Stimulated activated naive CD8-positive, alpha-beta T cell treated with anti-CD3 and anti-CD28 coated beads, Interleukin-15, amount 100 ng/mL, for 72 hours (primary cell): ENCODE results near the gene SLC7A8.

Source experiments
- ATAC-seq: fragments of 150-1000 bp; cut with Tn5 transposase; 2 replicates; pipeline ENCODE4 v1.10.0; 2021; ENCODE audit warnings: mild to moderate bottlenecking, moderate library complexity
- DNase-seq, 2 donors: peaks; one replicate each; pipeline ENCODE4 v3.0.0; 2021 to 2022
- H3K27ac Mint-ChIP-seq, 2 donors: one replicate each; pipeline ENCODE4 v1.8.0; 2022; ENCODE audit warnings: mild to moderate bottlenecking in 2 of 2, mixed read lengths in 2 of 2, moderate library complexity in 2 of 2
- H3K27me3 Mint-ChIP-seq: one replicate; pipeline ENCODE4 v1.8.0; 2022; ENCODE audit warnings: mixed read lengths
- H3K4me1 Mint-ChIP-seq: one replicate; pipeline ENCODE4 v1.8.0; 2022; ENCODE audit warnings: mild to moderate bottlenecking, mixed read lengths
- H3K4me3 Mint-ChIP-seq, 2 donors: one replicate each; pipeline ENCODE4 v1.8.0; 2022; ENCODE audit warnings: mild to moderate bottlenecking in 2 of 2, mixed read lengths in 2 of 2, moderate library complexity in 1 of 2
- H3K9me3 Mint-ChIP-seq, 2 donors: one replicate each; pipeline ENCODE4 v1.8.0; 2022; ENCODE audit warnings: mixed read lengths in 2 of 2

SLC7A8 gene

GRCh38 chr14:23093526-23093925 is 89.9 kb downstream of the SLC7A8 start:
- H3K4me3 Mint-ChIP-seq = peak overlapping the region in 1 of 2 donors; percentile 24
- H3K27ac Mint-ChIP-seq = no peak overlapping the region
- no peaks in the 10 kb centered on the region for H3K9me3 Mint-ChIP-seq
- peaks cover 31% of the 10 kb centered on the region for H3K4me1 Mint-ChIP-seq
- ATAC-seq = no peak
- no peaks in the 10 kb centered on the region for H3K27me3 Mint-ChIP-seq
- no peak for DNase-seq

- H3K4me1 Mint-ChIP-seq = peaks cover 31% of the 10 kb centered on the region
- no peaks in the 10 kb centered on the region for H3K9me3 Mint-ChIP-seq
- peak overlapping the region in 1 of 2 donors; percentile 24 for H3K4me3 Mint-ChIP-seq
- H3K27me3 Mint-ChIP-seq = no peaks in the 10 kb centered on the region
- DNase-seq = no peak
- no peak for ATAC-seq
- no peak overlapping the region for H3K27ac Mint-ChIP-seq
Observed at GRCh38 chr14:23093104-23093503, 90.4 kb downstream of the SLC7A8 start.

DNA sequence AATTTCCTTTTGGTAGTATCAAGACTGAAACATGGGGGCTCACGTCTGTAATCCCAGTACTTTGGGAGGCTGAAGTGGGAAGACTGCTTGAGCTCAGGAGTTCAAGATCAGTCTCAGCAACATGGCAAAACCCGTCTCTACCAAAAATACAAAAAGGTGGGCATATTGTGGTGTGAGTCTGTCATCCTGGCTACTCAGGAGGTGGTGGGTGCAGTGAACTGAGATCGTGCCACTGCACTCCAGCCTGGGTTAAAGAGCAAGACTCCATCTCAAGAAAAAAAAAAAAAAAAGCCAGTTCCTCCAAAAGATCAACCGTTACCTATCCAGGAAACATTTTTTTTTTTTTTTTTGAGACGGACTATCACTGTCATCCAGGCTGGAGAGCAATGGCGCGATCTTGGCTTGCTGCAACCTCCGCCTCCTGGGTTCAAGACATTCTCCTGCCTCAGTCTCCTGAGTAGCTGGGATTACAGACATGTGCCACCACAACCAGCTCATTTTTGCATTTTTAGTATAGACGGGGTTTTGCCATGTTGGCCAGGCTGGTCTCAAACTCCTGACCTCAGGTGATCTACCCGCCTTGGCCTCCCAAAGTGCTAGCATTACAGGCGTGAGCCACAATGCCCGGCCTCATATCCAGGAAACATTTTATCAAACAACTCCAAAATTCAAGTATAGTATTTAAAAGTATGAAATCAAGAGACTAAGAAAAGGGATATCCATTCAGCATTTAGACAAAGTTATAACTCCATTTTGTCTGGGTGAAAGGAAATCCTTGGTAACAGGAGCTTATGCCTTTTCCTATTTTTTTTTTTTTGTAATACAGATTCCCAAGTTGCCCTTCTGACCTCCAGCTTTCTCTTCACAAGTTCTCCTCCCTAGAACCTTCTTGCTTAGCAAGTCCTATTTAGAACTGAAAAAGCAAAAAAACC is 91.9 kb downstream of the SLC7A8 start:
- Mint-ChIP-seq H3K27ac (peak overlapping the region in 1 of 2 donors; percentile 49), H3K4me1 (peaks cover 20% of the 10 kb centered on the region), H3K4me3 (no peak overlapping the region), H3K9me3 (no peaks in the 10 kb centered on the region), H3K27me3 (no peaks in the 10 kb centered on the region)
- DNase-seq = no peak
- ATAC-seq = no peak

GRCh38 chr14:23090254-23090636 is 93.2 kb downstream of the SLC7A8 start:
- Mint-ChIP-seq H3K9me3 (no peaks in the 10 kb centered on the region), H3K4me3 (no peak overlapping the region), H3K27me3 (no peaks in the 10 kb centered on the region), H3K27ac (no peak overlapping the region), H3K4me1 (peaks cover 30% of the 10 kb centered on the region)
- no peak for ATAC-seq
- DNase-seq = no peak

GRCh38 chr14:23089498-23090253 is 93.8 kb downstream of the SLC7A8 start:
- no peaks in the 10 kb centered on the region for H3K27me3 Mint-ChIP-seq
- ATAC-seq = no peak
- no peaks in the 10 kb centered on the region for H3K9me3 Mint-ChIP-seq
- H3K27ac Mint-ChIP-seq = no peak overlapping the region
- peaks cover 30% of the 10 kb centered on the region for H3K4me1 Mint-ChIP-seq
- no peak overlapping the region for H3K4me3 Mint-ChIP-seq
- DNase-seq = no peak

DNA sequence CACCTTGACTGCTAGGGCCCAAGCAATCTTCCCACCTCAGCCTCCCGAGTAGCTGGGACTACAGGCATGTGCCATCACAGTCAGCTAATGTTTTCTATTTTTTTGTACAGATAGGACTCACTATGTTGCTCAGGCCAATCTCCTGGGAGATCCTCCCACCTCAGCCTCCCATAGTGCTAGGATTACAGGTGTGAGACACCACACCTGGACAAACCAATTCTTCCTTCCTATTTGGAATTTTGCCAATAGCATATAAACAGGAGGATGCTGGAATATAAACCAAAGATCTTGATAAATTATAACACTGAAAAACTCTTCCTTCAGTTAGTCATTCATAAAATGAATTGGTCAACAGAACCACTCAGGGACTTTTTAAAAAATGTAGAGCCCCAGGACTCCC is 96.9 kb downstream of the SLC7A8 start:
- Mint-ChIP-seq H3K27me3 (no peaks in the 10 kb centered on the region), H3K4me3 (no peak overlapping the region), H3K9me3 (no peaks in the 10 kb centered on the region), H3K4me1 (peaks cover 23% of the 10 kb centered on the region), H3K27ac (peak overlapping the region in 1 of 2 donors; percentile 35)
- ATAC-seq = no peak
- no peak for DNase-seq

DNA sequence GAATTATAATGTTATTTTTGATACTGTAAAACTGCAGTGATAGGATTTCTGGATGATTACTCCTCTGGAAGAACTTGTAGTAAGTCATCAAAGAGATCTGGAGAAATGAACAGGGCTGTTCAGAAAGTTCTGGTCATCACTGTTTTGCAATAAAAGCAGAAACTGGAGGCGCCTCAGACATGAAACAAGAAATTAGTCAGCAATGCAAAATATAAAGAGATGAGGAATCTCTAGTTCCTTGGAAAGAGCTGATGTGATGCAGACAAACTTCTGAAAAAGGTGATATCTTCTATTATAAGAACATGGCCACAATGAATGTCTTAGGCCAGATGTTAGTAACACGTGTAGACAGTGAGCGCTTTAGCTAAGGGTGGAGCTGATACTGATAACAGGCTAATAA is 98.0 kb downstream of the SLC7A8 start:
- Mint-ChIP-seq H3K4me1 (peaks cover 23% of the 10 kb centered on the region), H3K9me3 (no peaks in the 10 kb centered on the region), H3K27me3 (no peaks in the 10 kb centered on the region), H3K27ac (peak overlapping the region in 1 of 2 donors; percentile 89), H3K4me3 (no peak overlapping the region)
- no peak for ATAC-seq
- no peak for DNase-seq

GRCh38 chr14:23080474-23080873 is 103.0 kb downstream of the SLC7A8 start:
- ATAC-seq (no peak), DNase-seq (no peak)
- Mint-ChIP-seq H3K9me3 (no peaks in the 10 kb centered on the region), H3K4me3 (no peak overlapping the region), H3K27ac (peak overlapping the region in 1 of 2 donors; percentile 22), H3K4me1 (peaks cover 2% of the 10 kb centered on the region), H3K27me3 (no peaks in the 10 kb centered on the region)

DNA sequence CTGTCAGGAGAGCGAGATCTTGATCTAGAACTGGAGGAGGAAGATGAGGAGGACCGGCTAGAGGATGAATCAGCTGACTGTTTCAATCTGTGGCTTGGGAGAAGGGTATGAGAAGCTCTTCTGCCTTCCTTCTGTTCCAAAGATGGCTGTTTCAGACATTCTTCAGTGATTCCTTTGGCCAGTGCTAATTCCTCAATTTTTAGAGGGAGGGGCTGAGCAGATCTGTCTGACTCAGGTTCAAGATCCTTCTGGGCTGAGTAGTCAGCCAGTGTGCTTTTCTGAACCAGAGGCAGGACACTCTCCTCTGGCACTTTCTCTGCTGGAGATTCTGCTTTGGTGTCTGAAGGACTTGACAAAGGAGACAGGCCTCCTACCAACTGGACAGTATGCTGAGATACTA is 103.7 kb downstream of the SLC7A8 start:
- ATAC-seq (no peak), DNase-seq (no peak)
- no peaks in the 10 kb centered on the region for H3K9me3 Mint-ChIP-seq
- H3K4me1 Mint-ChIP-seq = no peaks in the 10 kb centered on the region
- no peak overlapping the region for H3K4me3 Mint-ChIP-seq
- H3K27me3 Mint-ChIP-seq = no peaks in the 10 kb centered on the region
- H3K27ac Mint-ChIP-seq = no peak overlapping the region

- no peak for ATAC-seq
- H3K27me3 Mint-ChIP-seq = no peaks in the 10 kb centered on the region
- H3K4me3 Mint-ChIP-seq = no peak overlapping the region
- no peak overlapping the region for H3K27ac Mint-ChIP-seq
- no peaks in the 10 kb centered on the region for H3K9me3 Mint-ChIP-seq
- H3K4me1 Mint-ChIP-seq = no peaks in the 10 kb centered on the region
- DNase-seq = no peak
Observed at GRCh38 chr14:23078692-23079116, 104.8 kb downstream of the SLC7A8 start.

- Mint-ChIP-seq H3K9me3 (no peaks in the 10 kb centered on the region), H3K4me1 (no peaks in the 10 kb centered on the region), H3K27ac (peak overlapping the region in 1 of 2 donors; percentile 3), H3K27me3 (no peaks in the 10 kb centered on the region), H3K4me3 (no peak overlapping the region)
- no peak for DNase-seq
- no peak for ATAC-seq
Observed at GRCh38 chr14:23077962-23078361, 105.5 kb downstream of the SLC7A8 start.

- Mint-ChIP-seq H3K9me3 (no peaks in the 10 kb centered on the region), H3K27ac (no peak overlapping the region), H3K27me3 (no peaks in the 10 kb centered on the region), H3K4me1 (peaks cover 6% of the 10 kb centered on the region), H3K4me3 (no peak overlapping the region)
- no peak for ATAC-seq
- DNase-seq = no peak
Observed at GRCh38 chr14:23076785-23077408, 106.6 kb downstream of the SLC7A8 start.
